PC-3 (cell line): ENCODE results near the gene PRR36. TPM values are rescaled to one million over a fixed set of nuclear protein-coding genes. Genes with fewer than 3 reads are reported as not detected.
A peak's percentile ranks its signal among the peaks of the same experiment; 100 is the strongest.

Experiments used
- ATAC-seq: fragments of 200-7000 bp; cut with Tn5 transposase; 2 replicates; pipeline ENCODE4 v1.9.1; 2020; ENCODE audit warnings: mild to moderate bottlenecking, moderate library complexity
- BruUV-seq: library from RNA; stranded (reverse); fragments of 400-500 nt; replicated peaks from 2 replicates; lab custom pipeline; 2021; lab: Mats Ljungman, UMichigan
- CTCF ChIA-PET: fragments of 300-600 bp; sonication (Branson Sonifier 250); formaldehyde crosslinking; loops from one replicate; lab custom pipeline; 2022; ENCODE audit warnings: antibody characterized with exemption; lab: Charles Lee
- POLR2A ChIA-PET: fragments of 300-600 bp; sonication (Branson Sonifier 250); formaldehyde crosslinking; loops from one replicate; lab custom pipeline; 2022; ENCODE audit warnings: antibody characterized with exemption; ENCODE audit not compliant: unreplicated experiment; lab: Charles Lee
- DNase-seq: peaks from one replicate; pipeline ENCODE4 v3.0.0-alpha.2; 2015
- H2AFZ ChIP-seq: fragments of 300-600 bp; sonication (generic); 2 replicates; pipeline ENCODE4 v1.6.0; 2016; ENCODE audit warnings: antibody characterized with exemption, low read length
- H3F3A ChIP-seq: fragments of 300-600 bp; sonication (generic); one replicate; pipeline ENCODE4 v1.6.0; 2017; ENCODE audit warnings: antibody characterized with exemption, low read length, control low read depth, mild to moderate bottlenecking; ENCODE audit not compliant: unreplicated experiment
- H3K27ac ChIP-seq: fragments of 300-600 bp; sonication (generic); 2 replicates; pipeline ENCODE4 v1.5.1; 2016; ENCODE audit warnings: mild to moderate bottlenecking, low read length
- H3K27me3 ChIP-seq: fragments of 300-600 bp; sonication (generic); 2 replicates; pipeline ENCODE4 v1.6.1; 2016; ENCODE audit warnings: low read length, mixed read lengths
- H3K36me3 ChIP-seq: fragments of 300-600 bp; sonication (generic); 2 replicates; pipeline ENCODE4 v1.6.1; 2016; ENCODE audit warnings: low read depth, mixed run types, low read length, mixed read lengths
- H3K4me1 ChIP-seq: fragments of 300-600 bp; sonication (generic); 2 replicates; pipeline ENCODE4 v1.5.1; 2016; ENCODE audit warnings: low read length; ENCODE audit not compliant: insufficient read depth
- H3K4me2 ChIP-seq: fragments of 300-600 bp; sonication (generic); 2 replicates; pipeline ENCODE4 v1.6.0; 2016; ENCODE audit warnings: low read length
- H3K4me3 ChIP-seq: fragments of 300-600 bp; sonication (generic); 2 replicates; pipeline ENCODE4 v1.5.1; 2016; ENCODE audit warnings: mild to moderate bottlenecking, low read length, mixed read lengths
- H3K79me2 ChIP-seq: fragments of 300-600 bp; sonication (generic); 2 replicates; pipeline ENCODE4 v1.6.1; 2017; ENCODE audit warnings: low read length, mixed read lengths
- H3K9ac ChIP-seq: fragments of 300-600 bp; sonication (generic); 2 replicates; pipeline ENCODE4 v1.6.0; 2016; ENCODE audit warnings: mild to moderate bottlenecking, low read length
- H3K9me2 ChIP-seq: fragments of 300-600 bp; sonication (generic); replicated peaks from 2 replicates; pipeline ENCODE4 v1.6.1; 2016; ENCODE audit warnings: mixed run types, low read length, mixed read lengths
- H3K9me3 ChIP-seq: fragments of 300-600 bp; sonication (generic); 2 replicates; pipeline ENCODE4 v1.6.1; 2016; ENCODE audit warnings: low read length, mixed read lengths
- H4K20me1 ChIP-seq: fragments of 300-600 bp; sonication (generic); 2 replicates; pipeline ENCODE4 v1.6.1; 2016; ENCODE audit warnings: low read length, mixed read lengths
- EZH2 ChIP-seq: fragments of 300-600 bp; sonication (generic); IDR thresholded peaks from one replicate; pipeline ENCODE4 v1.6.1; 2017; ENCODE audit warnings: antibody characterized with exemption, mild to moderate bottlenecking, low read length; ENCODE audit not compliant: unreplicated experiment
- EZH2phosphoT487 ChIP-seq: fragments of 300-600 bp; sonication (generic); IDR thresholded peaks from 2 replicates; pipeline ENCODE4 v1.6.1; 2018; ENCODE audit warnings: mild to moderate bottlenecking, antibody characterized with exemption, low read length, borderline replicate concordance
- intact Hi-C: fragments of 100-400 bp; cut with micrococcal nuclease; formaldehyde crosslinking; loops from 2 replicates; pipeline ENCODE4 v1.9.0; 2023
- total RNA-seq: library from RNA; depleted of rRNA; stranded (reverse); fragments of >200 nt; gene quantifications from 2 replicates; pipeline ENCODE4 v1.2.3, GENCODE V29; 2014
- TF ChIP-seq, protein P1 (sequence below): fragments of 300-600 bp; sonication (generic); conservative IDR thresholded peaks from 2 replicates; pipeline ENCODE4 v1.5.1; 2017; ENCODE audit warnings: antibody characterized with exemption, low read depth, mild to moderate bottlenecking, low read length

PRR36 gene
- total RNA-seq, 1 experiment from 2014 or later = 2.5 TPM

- peak overlapping the region; percentile 77 for H3K27ac ChIP-seq
- H3K9me2 ChIP-seq = no peaks in the 10 kb centered on the region
- ChIA-PET CTCF (interaction anchor here (0.5 to 2.6 kb wide), 5 partner anchors 7 to 397 kb away, joined by 6 to 19 read pairs (median 14); partner anchors contain the start of genes MAP2K7 and TIMM44), POLR2A (interaction anchor here (0.5 to 1.5 kb wide), 3 partner anchors 7 to 114 kb away, joined by 3 to 20 read pairs (median 4); no protein-coding TSS in a partner anchor)
- H3K4me3 ChIP-seq = peak overlapping the region; percentile 69
- H3K79me2 ChIP-seq = peaks cover 9% of the 10 kb centered on the region; the same call in 1 of the 2 replicates
- no peaks in the 10 kb centered on the region for H3K27me3 ChIP-seq
- H4K20me1 ChIP-seq = 0 out of 2 replicates have a peak, but pooled peaks cover 4% of the 10 kb centered on the region
- peaks cover 35% of the 10 kb centered on the region for H3K4me1 ChIP-seq
- H3K9me3 ChIP-seq = no peaks in the 10 kb centered on the region
- no peaks in the 10 kb centered on the region for H3F3A ChIP-seq
- ATAC-seq (no peak), DNase-seq (no peak)
- TF ChIP-seq EZH2phosphoT487 = no peak
- TF ChIP-seq, protein P1, sequence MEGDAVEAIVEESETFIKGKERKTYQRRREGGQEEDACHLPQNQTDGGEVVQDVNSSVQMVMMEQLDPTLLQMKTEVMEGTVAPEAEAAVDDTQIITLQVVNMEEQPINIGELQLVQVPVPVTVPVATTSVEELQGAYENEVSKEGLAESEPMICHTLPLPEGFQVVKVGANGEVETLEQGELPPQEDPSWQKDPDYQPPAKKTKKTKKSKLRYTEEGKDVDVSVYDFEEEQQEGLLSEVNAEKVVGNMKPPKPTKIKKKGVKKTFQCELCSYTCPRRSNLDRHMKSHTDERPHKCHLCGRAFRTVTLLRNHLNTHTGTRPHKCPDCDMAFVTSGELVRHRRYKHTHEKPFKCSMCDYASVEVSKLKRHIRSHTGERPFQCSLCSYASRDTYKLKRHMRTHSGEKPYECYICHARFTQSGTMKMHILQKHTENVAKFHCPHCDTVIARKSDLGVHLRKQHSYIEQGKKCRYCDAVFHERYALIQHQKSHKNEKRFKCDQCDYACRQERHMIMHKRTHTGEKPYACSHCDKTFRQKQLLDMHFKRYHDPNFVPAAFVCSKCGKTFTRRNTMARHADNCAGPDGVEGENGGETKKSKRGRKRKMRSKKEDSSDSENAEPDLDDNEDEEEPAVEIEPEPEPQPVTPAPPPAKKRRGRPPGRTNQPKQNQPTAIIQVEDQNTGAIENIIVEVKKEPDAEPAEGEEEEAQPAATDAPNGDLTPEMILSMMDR = no peak
- TF ChIP-seq EZH2 = no peak
- H2AFZ ChIP-seq = peak overlapping the region; percentile 88
- peak overlapping the region; percentile 89 for H3K4me2 ChIP-seq
- TSS peak; percentile 77 for BruUV-seq
- H3K9ac ChIP-seq = peak overlapping the region; percentile 55
- intact Hi-C loops = loop anchor here (2.0 kb wide), 1 partner anchor 53 kb away; no protein-coding TSS in a partner anchor
- H3K36me3 ChIP-seq = no peaks in the 10 kb centered on the region; the same call in 1 of the 2 replicates
Measured at GRCh38 chr19:7921302-7921966, 47.2 kb upstream of the PRR36 start.

GRCh38 chr19:7920519-7921301 is 46.5 kb upstream of the PRR36 start:
- peak overlapping the region; percentile 67 for H3K9ac ChIP-seq
- peak overlapping the region; percentile 89 for H3K4me2 ChIP-seq
- H3K9me2 ChIP-seq = no peaks in the 10 kb centered on the region
- POLR2A ChIA-PET = interaction anchor here (0.5 to 1.5 kb wide), 8 partner anchors 8 to 465 kb away, joined by 3 to 26 read pairs (median 7); partner anchors contain the start of genes LRRC8E, MAP2K7 and TIMM44
- H2AFZ ChIP-seq = peak overlapping the region; percentile 88
- H3K4me3 ChIP-seq = peak overlapping the region; percentile 87
- peak overlapping the region; percentile 77 for H3K27ac ChIP-seq
- DNase-seq (peak; percentile 96), ATAC-seq (peak; percentile 33)
- TF ChIP-seq, protein P1 = no peak
- TF ChIP-seq EZH2 (no peak), EZH2phosphoT487 (no peak)
- peaks cover 9% of the 10 kb centered on the region; the same call in 1 of the 2 replicates for H3K79me2 ChIP-seq
- H4K20me1 ChIP-seq = 0 out of 2 replicates have a peak, but pooled peaks cover 4% of the 10 kb centered on the region
- H3K4me1 ChIP-seq = peaks cover 38% of the 10 kb centered on the region
- H3K36me3 ChIP-seq = no peaks in the 10 kb centered on the region; the same call in 1 of the 2 replicates
- intact Hi-C loops = loop anchor here (1.0 to 2.0 kb wide), 2 partner anchors 17 to 52 kb away; partner anchors contain the start of gene MAP2K7
- no peaks in the 10 kb centered on the region for H3K27me3 ChIP-seq
- no peaks in the 10 kb centered on the region for H3K9me3 ChIP-seq
- BruUV-seq = no TSS peak
- no peaks in the 10 kb centered on the region for H3F3A ChIP-seq
- CTCF ChIA-PET = interaction anchor here (0.5 to 2.6 kb wide), 8 partner anchors 8 to 398 kb away, joined by 3 to 19 read pairs (median 6); partner anchors contain the start of genes MAP2K7 and TIMM44
